ENCODE data around the gene C11orf91. TPM values are rescaled to one million over a fixed set of nuclear protein-coding genes. Genes with fewer than 3 reads are reported as not detected.

The C11orf91 gene
- total and polyA plus RNA-seq, 2 of the 8 experiments (the other 6 are each of a cell fraction or from before 2014, with no cell fraction given): not detected

DNA sequence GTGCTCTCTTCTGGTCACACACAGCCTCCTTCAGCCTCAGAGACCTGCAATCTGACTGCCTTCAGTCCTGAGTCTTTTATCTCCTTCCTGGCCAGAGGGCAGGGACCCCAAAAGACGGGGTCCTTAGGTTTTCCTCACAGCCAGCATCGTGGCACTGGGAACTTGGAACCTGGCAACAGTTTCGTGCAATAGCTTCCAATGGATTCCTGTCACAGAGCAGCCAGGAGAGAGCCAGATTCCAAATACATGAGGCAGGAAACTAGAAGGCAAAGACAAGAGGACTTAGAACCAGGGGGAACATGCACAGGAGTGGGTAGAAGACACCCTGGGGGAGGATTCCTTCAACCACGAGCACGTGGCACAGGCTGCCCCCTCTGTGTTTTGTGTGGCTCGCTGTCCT is 48.6 kb downstream of the C11orf91 start:
- H3K4me3 ChIP-seq (ENCODE audit: extremely low read depth in 1 of 4, insufficient read depth in 2 of 4, low read depth in 3 of 4, low read length in 4 of 4): no peak overlapping the region
- ChIA-PET POLR2A (ENCODE audit: partially characterized antibody) (no interaction called here), CTCF (ENCODE audit: partially characterized antibody) (interaction anchor here (1.0 to 1.2 kb wide), 2 partner anchors 13 to 111 kb away, joined by 3 to 4 read pairs; no protein-coding TSS in a partner anchor)
- no peaks in the 10 kb centered on the region for H3K9me3 ChIP-seq (ENCODE audit: insufficient read depth in 2 of 2, low read depth in 1 of 2, low read length in 1 of 2)
- H3K4me2 ChIP-seq (ENCODE audit: insufficient read depth in 1 of 2, low read depth in 2 of 2, low read length in 2 of 2): no peak overlapping the region
- H2BK20ac ChIP-seq (ENCODE audit: low read length): no peak overlapping the region
- DNase-seq (ENCODE audit: low read depth in 1 of 2, low spot score in 2 of 2) (no peak), FAIRE-seq (no peak)
- H3K18ac ChIP-seq (ENCODE audit: extremely low read depth, low read length): peak overlapping the region; percentile 51
- no peaks in the 10 kb centered on the region; a peak in 1 of 8 replicates for H3K36me3 ChIP-seq (ENCODE audit: control insufficient read depth in 2 of 4, insufficient read depth in 4 of 4, low read length in 3 of 4)
- H3K4ac ChIP-seq (replicated peaks; ENCODE audit: insufficient read length, low read depth, low read length): no peak overlapping the region
- H3K79me2 ChIP-seq (ENCODE audit: control insufficient read depth in 1 of 2, insufficient read depth in 2 of 2, low read length in 2 of 2): no peaks in the 10 kb centered on the region
- H3K23me2 ChIP-seq (ENCODE audit: low read depth, low read length): no peaks in the 10 kb centered on the region
- H2BK15ac ChIP-seq (ENCODE audit: low read length): no peak overlapping the region
- H2BK120ac ChIP-seq (replicated peaks; ENCODE audit: low read depth, low read length): no peak overlapping the region
- H3K9ac ChIP-seq (replicated peaks in 1 of 4; ENCODE audit: extremely low read depth in 1 of 4, low read depth in 3 of 4, low read length in 3 of 4): no peak overlapping the region
- H4K91ac ChIP-seq (replicated peaks; ENCODE audit: insufficient read length, low read length): no peak overlapping the region
- no peak overlapping the region for H3K56ac ChIP-seq (replicated peaks; ENCODE audit: insufficient read length, low read depth, low read length)
- no peak overlapping the region for H2BK5ac ChIP-seq (ENCODE audit: low read depth, low read length)
- H3K14ac ChIP-seq (ENCODE audit: insufficient read length): no peak overlapping the region
- 76% methylated on average over 6 of the region's 6 CpGs; no CpG with 5 or more reads in 1 of the 2 experiments for WGBS, 2 experiments (ENCODE audit: extremely low coverage in 1 of 2, insufficient coverage in 1 of 2, insufficient read length in 1 of 2, insufficient replicate concordance in 2 of 2, low coverage in 1 of 2, low lambda C conversion rate in 2 of 2, missing lambda C conversion rate in 1 of 2)
- no peak overlapping the region for H4K8ac ChIP-seq (ENCODE audit: extremely low read depth, insufficient read depth, low read length)
- H3K4me1 ChIP-seq (replicated peaks in 1 of 4; ENCODE audit: control insufficient read depth in 3 of 4, insufficient read depth in 4 of 4, low read length in 3 of 4): no peaks in the 10 kb centered on the region
- peak overlapping the region; percentile 67; the same call in 1 of the 2 replicates for H2AFZ ChIP-seq (ENCODE audit: low read length)
- no peak overlapping the region for H4K5ac ChIP-seq (ENCODE audit: insufficient read length, low read depth, low read length)
- no peak overlapping the region for H3K23ac ChIP-seq (ENCODE audit: insufficient read length)
- no peaks in the 10 kb centered on the region for H3K27me3 ChIP-seq (replicated peaks in 1 of 4; ENCODE audit: control insufficient read depth in 3 of 4, extremely low read depth in 1 of 4, insufficient read depth in 3 of 4, low read length in 3 of 4)
- H3K27ac ChIP-seq (ENCODE audit: low read depth, low read length): no peak overlapping the region
- H3K79me1 ChIP-seq (ENCODE audit: low read depth, low read length): no peaks in the 10 kb centered on the region
- H2BK12ac ChIP-seq (ENCODE audit: low read depth, low read length): no peak overlapping the region; the same call in 1 of the 2 replicates
- no peaks in the 10 kb centered on the region for H4K20me1 ChIP-seq (replicated peaks in 1 of 2; ENCODE audit: control insufficient read depth in 1 of 2, insufficient read depth in 2 of 2, low read length in 2 of 2)
- no peak overlapping the region for H2AK5ac ChIP-seq (ENCODE audit: low read depth, low read length)
- TF ChIP-seq POU5F1 (IDR thresholded peaks at IDR 0.05; ENCODE audit: low read depth, low read length) (no peak), MAX (IDR thresholded peaks at IDR 0.05) (no peak), KDM1A (IDR thresholded peaks at IDR 0.05; ENCODE audit: borderline replicate concordance, low read length) (no peak), GTF2F1 (IDR thresholded peaks at IDR 0.05; ENCODE audit: borderline replicate concordance, low read depth, low read length) (no peak), MAFK (IDR thresholded peaks at IDR 0.05; ENCODE audit: low read depth, low read length) (no peak), GABPA (IDR thresholded peaks at IDR 0.05; ENCODE audit: borderline replicate concordance, insufficient read depth, low read length) (no peak), JUND (IDR thresholded peaks at IDR 0.05; ENCODE audit: low read length) (no peak), ASH2L (IDR thresholded peaks at IDR 0.05; ENCODE audit: low read length) (no peak), KDM5A (IDR thresholded peaks at IDR 0.05; ENCODE audit: low read length) (no peak)

Data from H1 (cell line).